ENCODE measurements around the gene GJD3. TPM values are rescaled to one million over a fixed set of nuclear protein-coding genes. Genes with fewer than 3 reads are reported as not detected.

GJD3 gene
- total and polyA plus RNA-seq, 9 of the 15 experiments (the other 6 are each of a cell fraction or from before 2014, with no cell fraction given) = 0.17 to 0.38 TPM; not detected in 7

- TF ChIP-seq MAFG (tag; conservative IDR thresholded peaks at IDR 0.05) (no peak), CREM (IDR thresholded peaks at IDR 0.05; ENCODE audit: low read depth) (peak; percentile 72), ZNF143 (CRISPR knock-in tag; IDR thresholded peaks at IDR 0.05) (no peak), REST (IDR thresholded peaks at IDR 0.05; ENCODE audit: borderline replicate concordance) (peak; percentile 84), REST (CRISPR knock-in tag; IDR thresholded peaks at IDR 0.05; ENCODE audit: low read depth) (no peak)
These were observed 1.8 kb downstream of the GJD3 start (continued) for GRCh38 chr17:40362696-40363110.

All from K562 (cell line).